Testis (tissue), 3 donors: Measurements from ENCODE around the gene HGFAC. TPM values are rescaled to one million over a fixed set of nuclear protein-coding genes. Genes with fewer than 3 reads are reported as not detected.

Source experiments
- DNase-seq: peaks from one replicate; pipeline ENCODE4 v3.0.0-alpha.2; 2019
- H3K27ac ChIP-seq, 2 donors: fragments of 200-600 bp; sonication (generic); one replicate each; pipeline ENCODE4 v1.5.1; 2019
- H3K27me3 ChIP-seq: fragments of 200-600 bp; sonication (generic); one replicate; pipeline ENCODE4 v1.5.1; 2019
- H3K36me3 ChIP-seq: fragments of 200-600 bp; sonication (generic); one replicate; pipeline ENCODE4 v1.5.1; 2017; ENCODE audit warnings: low read depth; ENCODE audit errors: missing control alignments
- H3K4me1 ChIP-seq: fragments of 200-600 bp; sonication (generic); one replicate; pipeline ENCODE4 v1.5.1; 2019
- H3K4me3 ChIP-seq, 2 donors: fragments of 200-600 bp; sonication (generic); one replicate each; pipeline ENCODE4 v1.5.1; 2017 to 2019
- H3K9me3 ChIP-seq: fragments of 200-600 bp; sonication (generic); one replicate; pipeline ENCODE4 v1.5.1; 2017
- CTCF ChIP-seq, 3 experiments: fragments of 450-650 bp in 2 of 3; fragments of 200-600 bp in 1 of 3; sonication (generic) in 1 of 3; IDR thresholded peaks; one replicate each; pipeline ENCODE4 v1.5.1; 2016 to 2019; ENCODE audit warnings: antibody characterized with exemption in 3 of 3, mild to moderate bottlenecking in 2 of 3, moderate library complexity in 1 of 3
- POLR2A ChIP-seq: fragments of 450-650 bp; IDR thresholded peaks from one replicate; pipeline ENCODE4 v1.6.1; 2017; ENCODE audit warnings: antibody characterized with exemption, mild to moderate bottlenecking, moderate library complexity
- WGBS, 2 donors: methylation state at CpG; one replicate each; pipeline ENCODE4 v1.1.5; 2018; 5-methylcytosine and 5-hydroxymethylcytosine counted together
- intact Hi-C: fragments of 100-400 bp; cut with DNase I; formaldehyde crosslinking; loops from one replicate; pipeline ENCODE4 v1.15.1; 2023; ENCODE audit warnings: low total_unique reads
- polyA plus RNA-seq: library from polyadenylated mRNA; stranded (reverse); fragments of 350-450 nt; fragmentation: Illumina TruSeq; extraction: RNeasy Lipid Tissue Mini Kit (QIAGEN cat#74804); gene quantifications from one replicate; pipeline ENCODE4 v1.2.3, GENCODE V29; 2014; ENCODE audit warnings: low read depth, low replicate concordance; ENCODE audit not compliant: insufficient read depth
- total RNA-seq, 2 donors: library from RNA; depleted of rRNA; stranded (reverse); fragments of >200 nt; gene quantifications; one replicate each; pipeline ENCODE4 v1.2.3, GENCODE V29; 2016

HGFAC gene
- total and polyA plus RNA-seq, 3 donors from 2014 or later: 15.5 to 72.3 (median 16.8) TPM

- H3K27me3 ChIP-seq: no peaks in the 10 kb centered on the region
- 80% methylated on average over 27 to 40 of the region's 41 CpGs for WGBS, 2 donors
- no peak for TF ChIP-seq POLR2A
- no peak for TF ChIP-seq CTCF (IDR thresholded peaks at IDR 0.05)
- H3K9me3 ChIP-seq: no peaks in the 10 kb centered on the region
- H3K4me3 ChIP-seq: no peak overlapping the region
- H3K4me1 ChIP-seq: peaks cover 3% of the 10 kb centered on the region
- H3K27ac ChIP-seq: no peak overlapping the region
- no peaks in the 10 kb centered on the region for H3K36me3 ChIP-seq
- intact Hi-C loops: no loop called here
- no peak for DNase-seq
Measured at GRCh38 chr4:3473181-3473950, 31.6 kb downstream of the HGFAC start.

- 85 to 95% methylated on average over 13 of the region's 13 CpGs for WGBS, 2 donors
- H3K27ac ChIP-seq: no peak overlapping the region
- H3K4me3 ChIP-seq: no peak overlapping the region
- no peaks in the 10 kb centered on the region for H3K9me3 ChIP-seq
- TF ChIP-seq POLR2A: no peak
- TF ChIP-seq CTCF (IDR thresholded peaks at IDR 0.05): no peak
- DNase-seq: no peak
- peaks cover 3% of the 10 kb centered on the region for H3K4me1 ChIP-seq
- H3K36me3 ChIP-seq: no peaks in the 10 kb centered on the region
- intact Hi-C loops: no loop called here
- no peaks in the 10 kb centered on the region for H3K27me3 ChIP-seq
Measured at GRCh38 chr4:3473996-3474765, 32.4 kb downstream of the HGFAC start.

- intact Hi-C loops: no loop called here
- Histone ChIP-seq H3K36me3 (no peaks in the 10 kb centered on the region), H3K27me3 (no peaks in the 10 kb centered on the region), H3K9me3 (no peaks in the 10 kb centered on the region), H3K27ac (no peak overlapping the region), H3K4me1 (no peaks in the 10 kb centered on the region), H3K4me3 (no peak overlapping the region)
- 65 to 91% methylated on average over 6 to 15 of the region's 15 CpGs for WGBS, 2 donors
- TF ChIP-seq POLR2A (no peak), CTCF (IDR thresholded peaks at IDR 0.05) (no peak)
- no peak for DNase-seq
Measured at GRCh38 chr4:3475041-3475712, 33.4 kb downstream of the HGFAC start.

GRCh38 chr4:3475713-3476260 lies 34.0 kb downstream of the HGFAC start:
- no peak overlapping the region for H3K4me3 ChIP-seq
- H3K9me3 ChIP-seq: no peaks in the 10 kb centered on the region
- no peak for DNase-seq
- H3K27me3 ChIP-seq: no peaks in the 10 kb centered on the region
- H3K27ac ChIP-seq: no peak overlapping the region
- 66 to 84% methylated on average over 20 to 22 of the region's 22 CpGs for WGBS, 2 donors
- TF ChIP-seq POLR2A (no peak), CTCF (IDR thresholded peaks at IDR 0.05) (no peak)
- intact Hi-C loops: no loop called here
- H3K36me3 ChIP-seq: no peaks in the 10 kb centered on the region
- H3K4me1 ChIP-seq: no peaks in the 10 kb centered on the region
